ENCODE measurements around the gene IFI27L2.

IFI27L2 gene

GRCh38 chr14:94098326-94098992 is 30.9 kb downstream of the IFI27L2 start:
- no peak for DNase-seq

GRCh38 chr14:94097091-94097490 is 32.3 kb downstream of the IFI27L2 start:
- DNase-seq: no peak

- DNase-seq: no peak
Measured at GRCh38 chr14:94093418-94093817, 36.0 kb downstream of the IFI27L2 start.

- DNase-seq: no peak
Measured at GRCh38 chr14:94089479-94089878, 39.9 kb downstream of the IFI27L2 start.

GRCh38 chr14:94088516-94088915 is 40.9 kb downstream of the IFI27L2 start:
- no peak for DNase-seq

- DNase-seq: no peak
Measured at GRCh38 chr14:94087891-94088290, 41.5 kb downstream of the IFI27L2 start.

GRCh38 chr14:94081386-94081820 is 48.0 kb downstream of the IFI27L2 start:
- no peak for DNase-seq

GRCh38 chr14:94080621-94081385 is 48.6 kb downstream of the IFI27L2 start, which contains the start of the genes DDX24 and IFI27L1:
TSS of gene DDX24 (minus strand) at chr14:94081202. CDS start at chr14:94079742, 1,460 bp downstream.
TSS of gene IFI27L1 (plus strand) at chr14:94081310. CDS start at chr14:94096938, 15,628 bp downstream.
- peak; percentile 97 for DNase-seq

- DNase-seq: peak; percentile 39
Measured at GRCh38 chr14:94079891-94080620, 49.3 kb downstream of the IFI27L2 start.

GRCh38 chr14:94077823-94078222 is 51.6 kb downstream of the IFI27L2 start:
- DNase-seq: no peak

Measured in CD4-positive, alpha-beta T cell treated with Interleukin-10 for 1 hour (primary cell).